ENCODE data around the gene PHF12.

The PHF12 gene

DNA sequence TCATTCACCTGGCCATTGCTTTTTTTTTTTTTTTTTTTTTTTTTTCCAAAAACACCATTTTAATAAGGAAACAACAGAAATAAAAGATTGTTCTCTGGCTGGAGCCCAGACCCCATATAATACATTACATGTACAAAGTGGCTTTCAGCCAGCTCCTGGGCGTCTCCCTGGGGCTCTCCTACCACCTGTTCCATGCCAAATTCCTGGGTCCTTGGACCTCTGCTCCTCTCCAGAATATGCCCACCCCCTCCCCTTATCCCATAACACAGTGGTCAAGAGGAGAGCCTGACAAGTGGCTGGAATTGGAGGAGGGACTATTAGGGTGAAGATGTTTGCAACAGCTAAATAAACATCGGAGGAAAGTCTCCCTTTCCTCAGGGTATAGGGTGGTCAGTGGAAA, 3.6 kb upstream of the PHF12 start:
- no peak overlapping the region for H3K4me3 ChIP-seq (ENCODE audit: low read depth, low read length)
- DNase-seq (ENCODE audit: low read depth): no peak
- TF ChIP-seq, protein P1, sequence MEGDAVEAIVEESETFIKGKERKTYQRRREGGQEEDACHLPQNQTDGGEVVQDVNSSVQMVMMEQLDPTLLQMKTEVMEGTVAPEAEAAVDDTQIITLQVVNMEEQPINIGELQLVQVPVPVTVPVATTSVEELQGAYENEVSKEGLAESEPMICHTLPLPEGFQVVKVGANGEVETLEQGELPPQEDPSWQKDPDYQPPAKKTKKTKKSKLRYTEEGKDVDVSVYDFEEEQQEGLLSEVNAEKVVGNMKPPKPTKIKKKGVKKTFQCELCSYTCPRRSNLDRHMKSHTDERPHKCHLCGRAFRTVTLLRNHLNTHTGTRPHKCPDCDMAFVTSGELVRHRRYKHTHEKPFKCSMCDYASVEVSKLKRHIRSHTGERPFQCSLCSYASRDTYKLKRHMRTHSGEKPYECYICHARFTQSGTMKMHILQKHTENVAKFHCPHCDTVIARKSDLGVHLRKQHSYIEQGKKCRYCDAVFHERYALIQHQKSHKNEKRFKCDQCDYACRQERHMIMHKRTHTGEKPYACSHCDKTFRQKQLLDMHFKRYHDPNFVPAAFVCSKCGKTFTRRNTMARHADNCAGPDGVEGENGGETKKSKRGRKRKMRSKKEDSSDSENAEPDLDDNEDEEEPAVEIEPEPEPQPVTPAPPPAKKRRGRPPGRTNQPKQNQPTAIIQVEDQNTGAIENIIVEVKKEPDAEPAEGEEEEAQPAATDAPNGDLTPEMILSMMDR (IDR thresholded peaks at IDR 0.05; ENCODE audit: insufficient read depth, low read depth, low read length, missing control alignments): no peak

DNA sequence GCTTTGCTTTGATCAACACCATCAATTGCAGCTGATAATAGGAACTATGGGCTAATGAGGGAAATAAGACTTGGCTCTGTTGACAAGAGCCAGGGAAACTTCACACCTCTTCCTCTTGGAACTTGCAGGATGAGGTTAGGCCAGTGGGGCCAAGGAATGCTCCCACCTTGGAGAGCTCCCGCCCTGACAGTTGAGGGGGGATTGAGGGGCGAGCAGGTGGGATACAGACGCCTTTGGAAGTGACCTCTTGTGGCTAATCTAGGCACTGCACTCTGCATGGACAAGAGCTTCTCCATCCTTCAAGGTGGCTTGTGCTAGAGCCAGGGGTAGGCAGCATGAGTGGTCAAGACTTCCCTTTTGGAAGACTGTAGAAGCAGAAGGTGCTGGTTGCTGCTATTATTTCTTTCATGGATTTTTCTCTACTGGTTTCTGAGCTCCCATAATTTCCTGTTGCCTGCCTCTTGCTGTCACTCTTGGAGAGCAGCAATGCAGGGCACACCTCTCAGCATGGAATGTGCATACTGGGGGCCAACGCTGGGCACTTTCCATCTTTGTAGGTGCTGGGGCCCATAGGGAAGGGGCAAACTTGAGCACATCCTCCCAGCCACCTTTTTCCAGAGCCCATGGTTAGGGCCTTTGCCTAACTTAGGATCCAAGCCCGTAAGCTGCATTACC, 2.3 kb upstream of the PHF12 start:
- no peak overlapping the region for H3K4me3 ChIP-seq (ENCODE audit: low read depth, low read length)
- TF ChIP-seq, protein P1 (IDR thresholded peaks at IDR 0.05; ENCODE audit: insufficient read depth, low read depth, low read length, missing control alignments): peak; percentile 84
- peak; percentile 73 for DNase-seq (ENCODE audit: low read depth)

DNA sequence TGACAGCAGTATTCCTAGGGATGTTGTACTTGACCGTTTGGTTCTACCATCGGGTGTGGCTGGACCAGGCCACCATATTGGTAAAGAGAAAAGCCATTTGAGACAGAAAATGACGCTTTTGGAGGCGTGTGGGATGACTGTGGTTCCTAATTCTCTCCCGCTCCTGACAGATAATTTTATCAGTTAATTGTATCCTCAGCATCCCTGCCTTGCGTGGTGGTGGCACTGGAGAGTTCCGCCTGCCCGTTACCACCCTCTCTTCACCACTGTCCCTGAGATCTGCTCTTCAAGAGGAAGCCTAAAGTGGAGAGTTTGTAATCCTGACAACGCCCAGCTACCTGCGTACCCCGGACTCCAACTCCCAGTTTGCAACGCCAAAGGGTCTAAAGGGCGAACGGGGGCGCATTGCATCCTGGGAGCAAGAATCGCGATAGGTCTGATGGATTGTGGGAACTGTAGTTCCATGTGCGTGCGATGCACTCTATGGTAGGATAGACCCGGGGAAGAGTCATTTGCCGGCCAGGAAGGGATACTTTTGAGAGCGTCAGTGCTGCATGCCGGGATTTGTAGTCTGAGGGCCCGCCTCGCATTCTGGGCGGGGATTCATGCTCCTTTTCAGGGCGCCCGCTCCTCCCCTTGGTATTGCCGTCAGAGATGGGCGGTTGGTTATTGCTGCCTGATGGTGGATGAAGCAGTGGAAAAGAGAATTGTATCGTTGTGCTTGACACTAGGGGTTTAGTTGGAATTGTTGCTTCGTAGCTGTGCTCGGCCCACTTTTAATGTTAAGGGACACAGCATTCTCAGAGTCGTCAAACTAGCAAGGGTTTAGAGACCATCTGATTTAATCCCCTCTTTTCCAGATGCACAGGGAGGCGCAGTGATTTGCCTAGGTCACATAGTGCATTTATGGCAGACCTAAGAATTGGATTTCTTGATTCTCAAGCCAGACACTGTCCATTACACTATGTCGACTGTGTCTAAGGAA, 965 bp upstream of the PHF12 start:
- peak overlapping the region; percentile 78 for H3K4me3 ChIP-seq (ENCODE audit: low read depth, low read length)
- TF ChIP-seq, protein P1 (IDR thresholded peaks at IDR 0.05; ENCODE audit: insufficient read depth, low read depth, low read length, missing control alignments): no peak
- peak; percentile 99 for DNase-seq (ENCODE audit: low read depth)

DNA sequence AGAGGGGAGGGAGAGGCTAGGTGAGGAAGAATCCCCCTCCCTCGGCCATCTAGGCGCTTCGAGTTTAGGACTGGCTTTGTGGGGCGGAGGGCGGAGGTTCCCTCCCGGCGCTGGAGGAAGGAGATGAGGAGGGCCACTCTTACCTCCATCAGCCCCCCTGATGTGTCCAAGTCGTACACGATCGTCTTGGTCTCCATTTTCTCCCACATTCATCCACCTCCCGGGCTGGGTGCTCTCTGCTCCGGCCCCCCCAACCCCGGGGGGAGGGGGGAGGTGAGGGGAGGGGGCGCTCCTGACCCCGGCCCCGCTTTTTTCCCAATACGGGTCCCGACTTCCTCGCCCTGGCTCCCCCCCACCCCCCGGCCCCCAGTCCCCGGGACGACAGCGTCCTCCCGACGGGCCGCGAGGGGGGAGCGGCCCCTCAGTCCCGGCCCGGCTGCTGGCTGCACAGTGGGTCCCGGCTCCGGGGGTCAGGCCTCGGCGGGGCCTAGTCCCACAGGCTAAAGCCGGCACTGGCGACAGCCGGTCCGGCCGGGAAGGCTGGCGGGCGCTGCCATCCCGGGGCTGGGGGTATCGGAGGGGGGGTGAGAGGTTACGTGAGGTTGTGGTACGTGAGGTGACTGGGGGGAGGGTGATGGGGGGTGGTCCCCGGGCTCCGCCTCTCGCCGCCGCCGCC, 428 bp downstream of the PHF12 start:
- DNase-seq (ENCODE audit: low read depth): no peak
- TF ChIP-seq, protein P1 (IDR thresholded peaks at IDR 0.05; ENCODE audit: insufficient read depth, low read depth, low read length, missing control alignments): no peak

DNA sequence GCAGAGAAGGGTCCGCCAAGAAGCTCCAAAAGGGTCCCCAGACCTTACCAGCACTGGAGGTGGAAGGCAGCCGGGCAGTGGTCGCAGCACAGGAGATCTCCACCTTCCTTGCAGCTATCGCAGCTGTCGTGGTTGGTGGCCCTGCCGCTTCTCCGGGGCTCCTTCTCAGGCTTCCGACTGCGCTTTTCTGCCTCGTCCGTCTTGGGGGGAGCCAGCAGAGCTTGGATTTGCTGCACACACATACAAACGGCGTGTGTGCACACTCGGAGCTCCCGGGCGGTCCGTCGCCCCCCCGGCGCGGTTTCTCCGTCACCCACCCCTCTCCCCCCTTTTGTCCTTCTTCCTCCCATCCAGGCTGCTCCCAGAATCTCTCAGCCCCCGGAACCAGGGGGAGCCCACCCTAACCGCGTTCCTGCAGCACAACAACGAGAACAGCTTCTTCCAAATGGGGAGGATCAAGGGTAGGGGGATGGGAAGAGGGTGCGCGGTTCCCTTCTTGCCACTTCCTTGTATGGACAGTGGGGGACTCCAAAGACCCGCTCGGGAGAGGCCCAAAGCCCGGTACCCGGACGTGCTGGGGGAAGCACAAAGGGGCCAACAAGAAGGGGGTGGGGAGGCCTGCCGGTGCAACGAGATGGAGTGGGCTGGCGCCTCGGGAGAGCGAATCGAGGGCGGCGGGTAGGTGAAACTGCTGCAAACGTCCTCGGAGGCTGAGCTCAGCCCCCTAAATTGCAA, 1.1 kb downstream of the PHF12 start:
- H3K4me3 ChIP-seq (ENCODE audit: low read depth, low read length): peak overlapping the region; percentile 94
- TF ChIP-seq, protein P1 (IDR thresholded peaks at IDR 0.05; ENCODE audit: insufficient read depth, low read depth, low read length, missing control alignments): no peak
- DNase-seq (ENCODE audit: low read depth): peak; percentile 66

More for the DNA sequence above, 428 bp downstream of the PHF12 start:
- H3K4me3 ChIP-seq (ENCODE audit: low read depth, low read length): peak overlapping the region; percentile 94

All from GM12865 (cell line).